CD4-positive, alpha-beta T cell treated with Interleukin-10 for 1 hour (primary cell): ENCODE data around the gene CACNG4.

Experiments
- DNase-seq: peaks from one replicate; pipeline ENCODE4 v3.0.0-alpha.2; 2020

Gene CACNG4

DNA sequence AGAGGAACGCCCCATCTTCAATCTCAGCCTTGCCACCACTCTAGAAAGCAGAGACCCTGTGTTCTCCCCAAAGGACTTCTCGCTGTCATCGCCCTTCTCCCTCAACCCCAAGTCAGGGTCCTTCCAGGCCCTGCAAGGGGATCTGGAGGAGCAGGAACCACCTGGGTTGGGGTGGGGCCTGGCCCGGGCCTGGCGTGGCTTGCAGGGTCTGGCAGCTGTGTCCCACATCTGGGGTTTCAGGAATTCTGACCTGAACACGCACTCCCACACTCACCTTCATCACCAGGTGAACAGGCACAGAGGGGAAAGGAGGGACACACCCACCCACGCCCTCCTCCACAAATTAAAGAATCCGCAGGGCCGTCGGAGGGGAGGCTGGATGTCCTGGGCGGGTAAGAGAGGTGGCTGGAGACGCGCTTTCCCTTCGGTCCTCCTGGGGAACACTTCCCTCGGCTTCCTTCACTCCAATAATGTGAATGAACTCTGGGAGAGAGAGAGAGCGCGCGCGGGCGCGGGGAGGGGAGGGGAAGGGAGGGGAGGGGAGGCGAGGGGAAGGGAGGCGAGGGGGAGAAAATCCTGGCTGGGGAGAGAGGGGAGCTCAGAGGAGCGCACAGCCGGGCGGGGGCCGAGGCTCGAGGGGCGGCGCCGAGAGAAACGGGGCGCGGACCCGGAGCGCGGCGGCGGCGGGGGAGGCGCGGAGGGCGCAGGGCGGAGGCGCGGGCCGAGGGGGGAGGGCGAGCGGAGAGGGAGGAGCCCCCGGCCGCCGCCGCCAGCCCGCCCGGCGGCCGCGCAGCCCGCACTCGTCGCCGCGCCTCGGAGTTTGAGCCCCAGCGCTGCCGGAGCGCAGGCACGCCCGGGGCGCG, at the start of gene CACNG4:
Gene CACNG4 (plus strand): TSS at position 799 of the 863 bp plus-strand sequence. CDS start 205 bp downstream, outside the sequence.
- DNase-seq, result no peak

DNA sequence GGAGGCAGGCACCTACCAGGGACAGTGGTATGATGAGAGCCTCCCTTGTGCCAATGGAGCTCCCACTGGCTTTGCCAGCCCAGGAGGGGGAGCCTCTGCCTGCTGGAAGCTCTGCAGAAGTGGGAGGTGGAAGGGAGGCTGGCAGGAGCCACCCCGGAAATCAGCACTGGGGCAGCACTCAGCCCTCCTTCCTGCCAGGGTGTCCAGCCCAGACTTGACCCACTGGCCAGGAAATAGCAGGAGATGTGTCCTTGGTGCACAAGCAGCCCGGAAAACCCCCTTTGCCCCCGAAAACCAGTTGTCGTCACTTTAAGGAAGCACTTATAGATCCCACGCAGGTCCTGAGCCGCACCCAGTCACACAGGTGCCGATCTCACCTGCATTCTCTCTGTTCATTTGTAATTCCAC, 49.3 kb upstream of the CACNG4 start:
- DNase-seq, result no peak

DNA sequence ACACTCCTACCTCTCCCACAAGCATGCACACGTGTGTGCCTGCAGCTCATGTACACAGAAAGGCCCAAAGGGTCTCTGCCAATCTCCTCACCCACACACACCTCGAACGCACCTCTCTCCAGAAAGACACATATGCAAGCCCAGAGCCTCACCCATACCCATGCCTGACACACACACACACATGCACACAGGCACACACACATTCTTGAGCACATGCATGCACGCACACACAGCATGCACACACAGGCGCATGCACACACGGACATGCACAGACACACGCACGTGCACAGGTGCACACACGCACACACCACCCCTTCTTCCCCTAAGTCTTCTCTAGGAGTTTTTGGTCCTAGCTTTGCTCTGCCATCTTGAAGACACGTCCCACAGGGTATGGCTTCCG, 48.7 kb upstream of the CACNG4 start:
- no peak for DNase-seq

DNA sequence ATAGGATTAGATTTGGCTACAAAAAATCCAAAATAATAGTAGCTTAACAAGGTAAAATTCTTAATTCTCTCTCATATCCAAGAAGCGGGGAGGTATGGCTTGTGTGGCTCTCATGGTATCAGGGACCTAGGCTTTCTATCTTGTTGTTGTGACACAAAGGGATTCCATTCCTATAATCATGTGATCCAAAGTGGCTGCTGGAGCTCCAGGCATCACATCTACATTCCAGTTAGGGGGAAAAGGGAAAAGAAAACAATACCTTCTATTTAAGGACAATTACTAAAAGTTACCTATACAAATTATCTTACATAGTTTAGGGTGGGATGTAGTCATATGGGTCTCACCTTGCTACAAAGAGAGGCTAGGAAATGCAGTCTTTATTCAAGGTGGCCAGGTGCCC, 47.6 kb upstream of the CACNG4 start:
- DNase-seq, result no peak

DNA sequence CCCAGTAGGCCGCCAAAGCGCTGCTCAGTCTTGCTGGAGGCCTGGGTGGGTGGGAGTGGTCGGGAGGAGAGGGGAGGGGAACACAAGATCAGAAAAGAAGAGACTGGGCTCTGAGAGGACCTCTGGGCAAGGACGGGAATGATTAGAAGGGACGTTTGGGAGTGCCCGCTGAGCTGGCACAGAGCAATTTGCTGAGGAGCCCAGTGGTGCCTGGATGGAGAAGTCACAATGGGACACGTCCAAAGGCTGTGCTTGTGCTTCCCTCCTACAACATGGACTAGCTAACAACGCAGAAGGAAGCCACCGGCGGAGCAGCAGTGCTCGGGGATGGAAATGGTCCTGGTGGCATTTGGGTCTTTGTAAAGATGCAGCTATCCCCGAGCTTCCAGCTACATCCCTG, 45.6 kb upstream of the CACNG4 start:
- no peak for DNase-seq

DNA sequence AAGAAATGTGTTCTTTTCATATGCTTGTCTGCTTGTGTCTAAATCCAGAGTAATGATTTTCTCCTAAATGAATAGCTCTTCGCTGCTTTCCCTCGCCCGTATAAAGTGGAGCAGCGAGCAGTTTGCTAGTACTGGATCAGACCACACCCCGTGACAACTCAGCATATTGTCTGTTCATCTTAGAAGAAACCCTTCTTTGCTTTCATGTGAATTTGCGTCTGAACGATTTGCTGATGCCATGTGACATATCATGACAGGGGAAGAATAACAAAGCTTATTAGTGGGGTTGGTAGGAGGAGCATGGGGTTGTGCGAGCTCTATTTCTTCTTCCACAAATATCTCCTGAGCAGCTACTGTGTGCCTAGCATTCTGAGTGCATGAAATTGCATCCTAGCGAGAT, 44.1 kb upstream of the CACNG4 start:
- DNase-seq, result no peak

DNA sequence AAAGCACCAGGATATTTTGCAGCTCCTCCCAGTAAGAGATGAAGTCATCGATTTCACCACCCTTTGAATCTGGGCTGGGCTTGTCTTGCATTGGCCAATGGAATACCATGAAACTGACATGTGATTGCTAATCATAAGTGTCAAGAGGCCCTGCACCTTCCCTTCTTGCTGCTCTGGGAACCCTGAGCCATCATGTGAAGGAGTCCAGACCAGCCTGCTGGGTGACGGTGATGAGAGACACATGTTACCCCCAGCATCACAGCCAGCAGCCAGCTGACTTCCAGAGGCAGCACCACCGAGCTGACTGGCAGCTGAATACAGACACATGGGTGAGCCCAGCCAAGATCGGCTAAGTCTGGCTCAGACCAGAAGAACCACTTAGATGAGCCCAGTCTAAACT, 43.6 kb upstream of the CACNG4 start:
- no peak for DNase-seq

DNA sequence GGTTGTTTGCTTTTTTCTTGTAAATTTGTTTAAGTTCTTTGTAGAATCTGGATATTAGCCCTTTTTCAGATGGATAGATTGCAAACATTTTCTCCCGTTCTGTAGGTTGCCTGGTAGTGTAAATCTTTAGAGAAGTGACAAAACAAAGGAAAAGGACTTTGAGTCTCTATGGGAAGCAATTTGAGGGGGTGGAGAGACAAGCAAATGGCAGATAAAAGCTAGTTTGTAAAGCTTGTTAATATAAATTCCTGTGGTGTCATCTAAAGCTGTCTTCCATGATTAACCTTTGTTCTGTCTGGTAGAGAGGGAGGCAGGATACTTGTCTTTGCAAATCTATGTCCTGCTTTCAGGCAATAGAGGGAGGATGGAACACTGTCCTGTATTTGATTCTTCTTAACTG, 40.6 kb upstream of the CACNG4 start:
- DNase-seq, result no peak

DNA sequence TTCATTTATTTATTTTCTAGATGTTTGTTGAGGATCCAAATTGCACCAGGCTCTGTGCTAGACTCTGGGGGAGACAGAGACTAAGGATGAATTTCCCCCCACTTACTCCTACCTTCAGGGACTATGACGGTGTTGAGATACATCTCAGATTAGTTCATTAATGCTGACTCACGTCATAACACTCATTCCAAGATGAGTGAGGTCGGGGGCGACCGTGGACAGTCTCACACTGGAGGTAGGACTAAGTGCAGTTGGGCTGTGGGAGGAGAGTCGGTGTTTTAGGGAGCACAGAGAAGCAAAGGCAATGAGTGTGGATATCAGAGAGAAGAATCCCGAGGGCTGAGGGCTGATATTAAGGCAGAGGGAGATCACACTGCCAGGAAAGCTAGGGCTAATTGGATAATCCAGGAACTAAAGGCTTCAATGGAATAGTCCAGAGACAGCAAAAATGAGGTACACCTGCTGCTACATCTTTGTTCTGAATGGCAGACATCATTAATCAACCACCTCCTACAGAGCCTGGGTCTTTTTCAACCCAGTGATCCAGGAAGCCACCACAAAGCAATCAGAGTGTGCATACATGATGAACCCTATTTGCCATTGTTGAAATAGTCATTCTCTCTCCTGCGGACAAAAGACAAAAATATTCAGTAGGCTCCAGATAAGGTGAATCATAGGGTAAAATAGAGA, 38.6 kb upstream of the CACNG4 start:
- DNase-seq, result no peak

DNA sequence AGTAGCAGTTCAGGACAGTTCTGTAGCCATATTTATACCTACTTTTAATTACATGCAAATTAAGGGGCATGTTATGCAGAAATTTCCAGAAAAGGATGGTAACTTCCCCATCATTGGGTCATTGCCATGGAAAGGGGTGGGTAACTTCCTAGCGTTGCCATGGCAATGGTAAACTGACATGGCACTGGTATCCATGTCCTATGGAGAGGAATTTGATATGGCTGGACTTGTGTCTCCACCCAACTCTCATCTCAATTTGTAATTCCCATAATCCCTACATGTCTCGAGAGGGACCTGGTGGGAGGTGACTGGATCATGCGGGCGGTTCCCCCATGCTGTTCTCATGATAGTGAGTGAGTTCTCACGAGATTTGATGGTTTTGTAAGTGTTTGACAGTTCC, 35.6 kb upstream of the CACNG4 start:
- no peak for DNase-seq

DNA sequence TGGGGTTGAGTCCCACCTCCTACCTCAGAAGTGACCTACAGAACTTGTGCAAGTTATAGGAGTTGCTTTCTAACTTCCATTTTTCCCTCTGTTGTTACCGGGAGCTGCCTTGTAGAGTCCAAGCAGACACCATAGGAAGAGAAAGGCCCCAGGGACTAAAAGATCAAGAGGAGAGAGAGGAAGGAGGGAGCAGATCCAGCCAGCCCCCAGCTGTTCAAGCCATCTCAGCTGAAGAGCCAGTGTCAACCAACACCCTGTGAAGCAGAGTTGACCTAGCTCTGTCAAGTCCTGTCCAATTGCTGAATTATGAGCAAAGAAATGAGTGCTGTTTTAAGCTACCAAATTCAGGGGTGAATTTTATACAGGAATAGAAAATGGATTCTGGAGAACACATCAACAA, 34.9 kb upstream of the CACNG4 start:
- no peak for DNase-seq

DNA sequence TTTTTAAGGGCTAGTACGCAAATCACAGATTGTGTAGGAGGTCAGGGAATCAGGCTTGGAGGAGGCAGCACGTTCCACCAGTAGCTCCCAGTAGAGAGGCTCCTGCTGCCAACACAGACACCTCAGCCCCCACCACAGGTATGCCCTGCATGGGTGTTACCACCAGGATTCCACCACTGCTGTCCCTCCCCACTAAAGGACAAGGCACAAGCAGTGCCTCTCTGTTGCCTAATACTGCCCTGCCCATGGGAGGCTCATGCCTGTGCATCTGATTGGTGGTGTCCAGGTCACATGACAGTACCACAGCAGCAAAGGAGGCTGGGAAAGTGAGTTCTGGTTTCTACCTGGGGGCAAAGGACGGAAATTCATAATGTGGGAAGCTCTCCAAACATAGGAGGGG, 33.6 kb upstream of the CACNG4 start:
- no peak for DNase-seq

DNA sequence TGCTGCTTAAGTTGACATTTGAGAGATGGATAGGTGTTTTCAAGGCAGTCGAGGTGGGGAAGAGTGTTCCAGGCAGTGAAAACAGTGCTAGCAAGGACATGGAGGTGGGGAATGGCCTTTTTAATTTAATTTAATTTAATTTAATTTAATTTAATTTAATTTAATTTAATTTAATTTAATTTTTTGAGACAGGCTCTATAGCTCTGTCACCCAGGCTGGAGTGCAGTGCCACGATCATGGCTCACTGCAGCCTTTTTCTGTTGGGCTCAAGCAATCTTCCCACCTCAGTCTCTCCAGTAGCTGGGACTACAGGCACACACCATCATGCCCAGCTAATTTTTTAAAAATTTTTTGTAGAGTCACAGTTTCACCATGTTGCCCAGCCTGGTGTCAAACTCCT, 32.2 kb upstream of the CACNG4 start:
- no peak for DNase-seq

DNA sequence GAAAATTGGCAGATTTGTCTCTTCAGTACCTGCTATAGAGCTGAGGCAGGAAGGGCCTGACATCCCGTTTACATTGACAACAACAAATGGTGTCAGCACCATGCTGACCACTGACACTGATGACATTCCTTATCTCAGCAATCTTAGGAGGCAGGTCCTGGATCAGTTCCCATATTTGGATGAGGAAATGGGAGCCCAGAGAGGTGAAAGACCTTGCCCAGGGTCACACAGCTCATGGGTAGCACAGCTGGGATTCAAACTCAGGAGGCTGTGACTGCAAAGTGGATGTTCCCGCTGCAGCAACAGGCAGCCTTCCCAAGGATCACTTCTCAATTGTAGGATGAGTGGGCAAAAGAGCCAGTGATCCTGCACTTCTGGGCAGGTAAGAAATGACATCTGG, 30.5 kb upstream of the CACNG4 start:
- no peak for DNase-seq

DNA sequence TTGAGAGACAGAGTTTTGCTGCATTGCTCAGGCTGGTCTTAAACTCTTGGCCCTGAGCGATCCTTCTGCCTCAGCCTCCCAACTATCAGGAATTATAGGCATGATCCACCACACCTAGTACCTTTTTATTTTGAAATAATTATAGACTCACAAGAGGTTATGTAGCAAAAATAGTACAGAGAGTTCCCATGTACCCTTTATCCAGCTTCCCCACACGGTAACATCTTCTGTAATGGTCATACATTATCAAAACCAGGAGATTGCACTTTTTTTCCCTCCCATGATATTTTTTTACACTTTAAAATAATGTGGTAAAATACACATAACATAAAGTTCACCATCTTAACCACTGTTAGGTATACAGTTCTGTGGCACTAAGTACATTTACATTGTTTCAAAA, 28.8 kb upstream of the CACNG4 start:
- DNase-seq, result no peak

DNA sequence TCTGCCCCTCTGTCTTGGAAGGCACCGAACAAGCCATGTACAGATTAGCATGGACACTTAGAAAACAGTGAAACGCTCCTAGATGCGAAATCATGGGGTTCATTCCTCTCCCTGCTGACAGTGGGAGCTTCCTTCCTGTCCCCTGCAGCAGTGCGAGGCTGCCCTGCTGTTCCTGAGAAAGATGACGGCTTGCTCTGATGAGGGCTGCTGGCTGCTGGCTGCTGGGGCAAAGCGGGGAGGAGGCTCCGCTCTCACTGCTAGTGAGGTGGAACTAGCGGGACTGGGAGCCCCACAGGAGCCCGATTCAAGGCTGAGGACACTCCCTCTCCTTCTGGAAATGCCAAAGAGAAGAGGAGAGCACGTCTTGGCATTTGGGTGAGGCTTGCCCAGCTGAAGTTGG, 25.9 kb upstream of the CACNG4 start:
- no peak for DNase-seq

DNA sequence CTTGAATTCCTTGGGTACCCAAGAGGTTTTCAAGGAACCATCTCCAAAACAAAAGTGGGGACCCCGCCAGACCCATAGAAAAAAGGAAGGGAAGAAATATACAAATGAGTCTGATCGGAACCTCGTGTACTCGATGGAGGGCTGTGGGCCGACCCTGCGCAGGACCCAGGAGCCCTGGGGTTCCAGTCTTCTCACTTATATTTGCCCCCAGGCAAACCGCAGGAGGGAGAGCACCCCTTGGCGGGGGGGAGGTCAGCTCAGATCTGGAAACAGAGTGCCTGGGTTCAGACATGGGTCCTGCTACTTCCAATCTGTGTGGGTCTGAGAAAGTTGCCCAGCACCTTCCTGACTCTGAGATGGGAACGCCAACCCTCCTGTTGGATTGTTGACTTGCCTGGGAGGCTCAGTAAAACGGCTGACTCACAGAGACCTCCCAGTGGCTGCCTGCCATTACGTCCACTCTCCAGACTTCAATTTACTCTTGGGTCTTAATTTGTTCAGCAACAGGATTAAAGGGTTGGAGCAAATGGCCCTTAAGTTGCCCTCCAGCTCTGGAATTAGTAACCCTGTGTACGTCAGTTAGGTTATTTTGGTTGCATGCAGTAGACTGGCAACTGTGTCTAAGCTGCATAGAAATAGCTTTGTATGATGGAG, 24.9 kb upstream of the CACNG4 start:
- DNase-seq, result no peak

DNA sequence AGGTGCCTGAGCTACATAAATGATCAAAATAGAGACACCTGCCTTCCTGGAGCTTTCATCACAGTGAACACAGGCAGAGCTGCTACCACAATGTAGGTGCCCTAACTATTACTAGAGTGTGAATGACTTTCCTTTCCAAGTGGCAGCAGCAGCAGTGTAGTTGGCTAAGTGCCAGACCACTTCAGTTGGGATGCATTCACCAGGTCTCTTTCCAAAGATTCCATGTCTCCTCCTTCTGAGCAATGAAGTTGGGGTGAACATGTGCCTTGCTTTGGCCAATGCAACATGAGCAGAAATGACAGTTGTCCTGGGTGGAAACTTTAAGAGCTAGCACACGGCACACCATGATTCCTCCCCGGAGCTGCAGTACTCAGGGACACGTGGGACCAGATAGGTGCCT, 23.3 kb upstream of the CACNG4 start:
- no peak for DNase-seq

DNA sequence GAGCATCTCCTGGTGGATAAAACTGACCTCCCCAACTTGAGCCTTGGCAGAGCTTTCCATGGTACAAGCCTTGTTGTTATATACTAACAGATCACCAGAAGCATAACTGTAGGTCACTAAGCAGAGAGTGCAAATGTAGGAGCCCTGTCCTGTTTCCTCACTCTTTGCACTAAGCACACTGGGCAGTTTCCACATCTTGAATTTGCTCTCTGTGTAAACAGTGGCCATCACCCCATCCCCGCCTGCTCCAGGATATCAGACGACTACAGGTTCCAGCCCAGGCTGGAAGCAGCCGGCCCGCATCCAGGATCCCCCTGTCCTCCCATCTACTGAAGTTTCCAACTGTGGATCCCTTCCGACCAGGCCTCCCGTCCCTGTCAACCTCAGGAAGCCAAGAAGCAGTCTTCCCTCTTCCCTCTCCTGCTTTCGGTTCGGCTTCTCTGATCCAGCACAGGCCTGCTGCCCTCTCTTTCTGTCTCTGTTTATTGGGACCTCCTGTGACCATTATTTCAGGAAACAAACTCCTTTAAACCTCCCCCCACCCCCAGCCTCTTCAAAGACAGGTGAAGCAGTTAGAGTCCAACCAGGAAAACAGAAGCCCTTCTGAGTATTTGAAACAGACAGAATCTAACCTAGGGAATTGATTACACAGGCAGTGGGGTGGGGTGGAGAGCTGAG, 22.6 kb upstream of the CACNG4 start:
- no peak for DNase-seq

DNA sequence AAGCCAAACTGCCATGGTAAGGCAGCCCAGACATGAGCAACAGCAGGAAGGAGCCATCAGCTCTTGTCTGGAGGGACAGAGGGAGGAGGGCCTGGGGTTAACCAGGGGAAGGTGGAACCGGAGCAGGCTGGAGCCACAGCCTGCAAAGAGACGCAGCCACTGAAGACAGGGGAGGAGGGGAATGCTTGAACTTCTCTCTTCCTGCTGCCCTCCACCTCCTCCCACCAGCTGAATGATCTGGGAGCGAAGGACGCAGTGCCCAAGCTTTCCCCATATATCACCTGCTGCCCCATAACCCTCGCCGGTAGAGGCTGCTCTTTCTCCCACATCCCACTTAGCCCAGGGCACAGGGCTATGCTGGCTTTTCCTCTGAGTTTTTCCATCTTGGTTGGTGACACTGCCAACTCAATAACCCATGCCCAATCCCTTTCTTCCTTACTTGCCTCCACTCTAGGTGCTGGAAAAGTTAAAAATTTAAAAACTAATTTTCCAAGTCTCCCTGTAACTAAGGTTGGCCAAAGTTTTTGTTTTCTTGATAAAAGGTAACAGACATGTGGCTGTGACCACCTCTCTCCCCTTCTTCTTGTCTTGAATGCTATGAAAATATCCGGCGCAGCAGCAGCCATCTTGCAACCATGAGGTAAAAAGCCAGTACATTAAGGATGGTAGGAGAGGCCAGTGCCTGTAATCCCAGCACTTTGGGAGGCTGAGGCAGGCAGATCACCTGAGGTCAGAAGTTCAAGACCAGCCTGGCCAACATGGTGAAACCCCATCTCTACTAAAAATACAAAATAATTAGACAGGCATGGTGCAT, 21.8 kb upstream of the CACNG4 start:
- DNase-seq, result no peak

DNA sequence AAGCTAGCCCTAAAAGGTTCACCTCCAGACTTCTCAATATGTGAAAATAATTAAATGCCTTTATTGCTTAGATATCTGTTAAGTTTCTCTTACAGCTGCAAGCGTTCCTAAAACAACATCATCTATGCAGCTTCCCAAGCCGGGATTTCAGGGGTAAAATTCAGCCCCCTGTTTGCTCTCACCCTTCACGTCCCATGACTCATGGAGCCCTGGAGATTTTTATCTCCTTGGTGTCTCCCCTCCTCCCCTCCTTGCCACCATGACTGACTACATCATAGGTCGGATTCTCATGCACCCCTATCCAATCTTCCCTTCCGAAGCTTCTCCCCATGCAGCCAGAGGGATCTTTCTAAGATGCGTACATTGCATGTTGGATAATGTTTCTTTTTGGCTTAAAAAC, 21.0 kb upstream of the CACNG4 start:
- DNase-seq, result no peak

DNA sequence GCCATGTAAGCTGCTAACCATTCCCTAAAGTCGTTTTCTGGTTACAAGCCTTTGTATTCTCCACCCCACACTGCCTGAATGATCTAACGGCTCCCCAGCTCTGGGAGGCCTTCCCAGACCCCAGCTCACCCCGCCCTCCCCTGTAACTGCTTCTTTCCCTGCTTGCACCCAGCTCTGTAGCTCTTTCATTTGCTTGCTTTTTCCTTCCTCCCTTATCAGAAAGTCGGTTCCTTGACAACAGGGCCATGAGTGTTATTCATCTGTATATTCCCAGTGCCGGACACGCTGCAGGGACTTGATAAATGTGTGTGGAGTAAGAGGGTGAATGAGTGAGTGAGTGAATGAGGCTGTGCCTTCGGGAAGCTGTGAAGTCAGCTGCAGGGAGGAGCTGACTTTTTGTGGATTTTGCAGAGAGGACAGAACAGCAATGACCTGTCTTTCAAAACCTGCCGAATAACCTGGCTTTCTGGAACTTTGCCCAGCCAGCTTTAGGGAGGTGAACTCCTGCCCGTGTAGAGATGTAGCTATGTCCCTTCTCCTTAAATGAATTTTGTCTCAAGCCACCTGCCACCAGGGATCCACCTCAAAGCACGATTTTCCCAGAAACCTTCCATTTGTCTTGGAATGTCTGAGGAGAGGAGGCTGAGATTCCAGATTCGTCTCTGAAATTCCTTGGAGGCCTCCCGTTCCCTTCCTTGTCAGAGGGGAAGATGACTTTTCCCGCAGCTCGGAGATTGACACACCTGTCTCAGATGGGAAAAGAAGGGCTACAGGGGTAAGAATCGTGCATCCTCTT, 20.0 kb upstream of the CACNG4 start:
- DNase-seq, result no peak
